Endothelial cell of umbilical vein (primary cell): ENCODE data around the gene CAMTA1. TPM values are rescaled to one million over a fixed set of nuclear protein-coding genes. Genes with fewer than 3 reads are reported as not detected.

Experiments used
- BruUV-seq: library from RNA; stranded (reverse); fragments of 400-500 nt; replicated peaks from 2 replicates; lab custom pipeline; 2021; lab: Mats Ljungman, UMichigan
- CTCF ChIA-PET: fragments of 300-600, 350-600 bp; sonication (Branson Sonifier 250); formaldehyde crosslinking; loops from one replicate; lab custom pipeline; 2021; ENCODE audit warnings: antibody characterized with exemption, inconsistent platforms; lab: Charles Lee
- POLR2A ChIA-PET: fragments of 300-600, 350-600 bp; sonication (Branson Sonifier 250); formaldehyde crosslinking; loops from one replicate; lab custom pipeline; 2021; ENCODE audit warnings: antibody characterized with exemption, inconsistent platforms; lab: Charles Lee
- DNase-seq: peaks from one replicate; pipeline ENCODE4 v3.0.0-alpha.2; 2011; ENCODE audit warnings: low read depth, low spot score
- FAIRE-seq: peaks from 2 replicates; lab custom pipeline; 2011; peaks lifted over from hg19 to GRCh38; lab: Jason Lieb, UNC
- H2AFZ ChIP-seq: 2 replicates; pipeline ENCODE4 v1.6.0; 2012; ENCODE audit warnings: low read depth, low read length, control low read depth, inconsistent platforms
- H3K27ac ChIP-seq: 2 replicates; pipeline ENCODE4 v1.5.1; 2011; ENCODE audit warnings: low read depth, mild to moderate bottlenecking, control low read depth, low read length, moderate library complexity; ENCODE audit not compliant: insufficient read depth
- H3K27me3 ChIP-seq, 2 experiments: 2 replicates each; pipeline versions ENCODE4 v1.6.0 to v1.6.1; 2011; ENCODE audit warnings: low read length in 2 of 2, mixed read lengths in 1 of 2; ENCODE audit not compliant: control insufficient read depth in 2 of 2, insufficient read depth in 2 of 2
- H3K36me3 ChIP-seq, 2 experiments: 2 replicates in 1 of 2; 3 replicates in 1 of 2; pipeline ENCODE4 v1.5.1; 2011; ENCODE audit warnings: low read length in 2 of 2, mild to moderate bottlenecking in 1 of 2, moderate library complexity in 1 of 2; ENCODE audit not compliant: control insufficient read depth in 2 of 2, insufficient read depth in 2 of 2; ENCODE audit errors: extremely low read depth in 1 of 2
- H3K4me1 ChIP-seq: 3 replicates; pipeline ENCODE4 v1.5.1; 2011; ENCODE audit warnings: mild to moderate bottlenecking, low read length; ENCODE audit not compliant: control insufficient read depth, insufficient read depth; ENCODE audit errors: extremely low read depth
- H3K4me2 ChIP-seq: 2 replicates; pipeline ENCODE4 v1.6.1; 2011; ENCODE audit warnings: low read length, control low read depth, mixed read lengths; ENCODE audit not compliant: insufficient read depth
- H3K4me3 ChIP-seq, 3 experiments: fragments of 200-600 bp in 1 of 3; sonication (generic), shearing (Covaris generic) in 1 of 3; replicated peaks in 1 of 3; 2 replicates each; pipeline ENCODE4 v1.5.1; 2011 to 2016; ENCODE audit warnings: control low read depth in 3 of 3, low read length in 3 of 3, mild to moderate bottlenecking in 2 of 3, inconsistent platforms in 1 of 3, low read depth in 1 of 3, moderate library complexity in 1 of 3; ENCODE audit not compliant: insufficient read depth in 1 of 3
- H3K79me2 ChIP-seq: 2 replicates; pipeline ENCODE4 v1.6.0; 2012; ENCODE audit warnings: low read length, inconsistent platforms; ENCODE audit not compliant: control insufficient read depth, insufficient read depth
- H3K9ac ChIP-seq: replicated peaks from 2 replicates; pipeline ENCODE3; 2011; ENCODE audit warnings: low read length, control low read depth; ENCODE audit not compliant: insufficient read depth; ENCODE audit errors: extremely low read depth
- H3K9me1 ChIP-seq: replicated peaks from 3 replicates; pipeline ENCODE4 v1.6.0; 2011; ENCODE audit warnings: mild to moderate bottlenecking, low read length; ENCODE audit not compliant: control insufficient read depth, insufficient read depth; ENCODE audit errors: extremely low read depth
- H3K9me3 ChIP-seq: replicated peaks from 2 replicates; pipeline ENCODE4 v1.5.1; 2012; ENCODE audit warnings: low read length, inconsistent platforms; ENCODE audit not compliant: control insufficient read depth, insufficient read depth
- H4K20me1 ChIP-seq: replicated peaks from 2 replicates; pipeline ENCODE3; 2011; ENCODE audit warnings: mild to moderate bottlenecking, low read length; ENCODE audit not compliant: control insufficient read depth, insufficient read depth; ENCODE audit errors: extremely low read depth
- EZH2 ChIP-seq: IDR thresholded peaks from 2 replicates; pipeline ENCODE4 v1.6.1; 2012; ENCODE audit warnings: borderline replicate concordance, low read depth, mild to moderate bottlenecking, moderate library complexity, low read length, inconsistent platforms; ENCODE audit not compliant: severe bottlenecking
- FOS ChIP-seq: IDR thresholded peaks from 2 replicates; pipeline ENCODE4 v1.6.1; 2011; ENCODE audit warnings: mild to moderate bottlenecking, low read length, moderate library complexity, borderline replicate concordance; ENCODE audit not compliant: insufficient read depth
- GATA2 ChIP-seq: IDR thresholded peaks from 2 replicates; pipeline ENCODE4 v1.7.0; 2011; ENCODE audit warnings: low read depth, mild to moderate bottlenecking, moderate library complexity, mixed read lengths, low read length; ENCODE audit not compliant: insufficient read length, insufficient read depth
- JUN ChIP-seq: IDR thresholded peaks from 2 replicates; pipeline ENCODE4 v1.6.1; 2011; ENCODE audit warnings: borderline replicate concordance, low read depth; ENCODE audit not compliant: insufficient read length, insufficient read depth
- MYC ChIP-seq: IDR thresholded peaks from one replicate; pipeline ENCODE4 v1.6.1; 2011; ENCODE audit warnings: mild to moderate bottlenecking, low read depth, low read length
- POLR2A ChIP-seq: IDR thresholded peaks from 2 replicates; pipeline ENCODE4 v1.6.1; 2012; ENCODE audit warnings: low read depth, mild to moderate bottlenecking, control low read depth, low read length
- POLR2AphosphoS5 ChIP-seq: IDR thresholded peaks from 2 replicates; pipeline ENCODE4 v1.6.1; 2012; ENCODE audit warnings: low read depth, mild to moderate bottlenecking, control low read depth, low read length, moderate library complexity; ENCODE audit not compliant: insufficient read depth
- dilution Hi-C: fragments of 300-500 bp; cut with MboI; formaldehyde crosslinking; loops from one replicate; pipeline ENCODE4 v1.15.0; 2019; ENCODE audit warnings: low sequenced_read_pairs; ENCODE audit not compliant: extremely low pct_ligation_motif_present
- intact Hi-C: fragments of 100-400 bp; cut with micrococcal nuclease; formaldehyde crosslinking; loops from one replicate; pipeline ENCODE4 v1.10.0; 2022
- polyA plus RNA-seq, 4 experiments: library from polyadenylated mRNA; depleted of rRNA in 3 of 4; stranded (reverse) in 3 of 4; unstranded in 1 of 4; fragments of >200 nt; gene quantifications; 2 replicates each; pipeline versions ENCODE4 v1.2.1 to v1.2.3, GENCODE V29; 2011 to 2012; ENCODE audit warnings: missing spikeins in 1 of 4
- total RNA-seq: library from RNA; stranded (reverse); gene quantifications from 2 replicates; pipeline ENCODE4 v1.2.3, GENCODE V29; 2021
- TF ChIP-seq, protein P1 (sequence below): IDR thresholded peaks from 2 replicates; pipeline ENCODE4 v1.6.1; 2011; ENCODE audit not compliant: insufficient read depth, insufficient read length
- TF ChIP-seq, protein P2 (sequence below), 2 donors: IDR thresholded peaks; 1 replicate in 1 of 2; 2 replicates in 1 of 2; pipeline ENCODE4 v1.5.1; 2011; ENCODE audit warnings: low read length in 2 of 2, mild to moderate bottlenecking in 2 of 2, moderate library complexity in 2 of 2, control low read depth in 1 of 2, inconsistent platforms in 1 of 2, low read depth in 1 of 2; ENCODE audit not compliant: insufficient read depth in 1 of 2; ENCODE audit errors: extremely low read depth in 1 of 2

CAMTA1 gene
- total and polyA plus RNA-seq, 2 donors (not counting 3 experiments of a cell fraction or from before 2014, with no cell fraction given): 50.8 to 92.7 TPM

DNA sequence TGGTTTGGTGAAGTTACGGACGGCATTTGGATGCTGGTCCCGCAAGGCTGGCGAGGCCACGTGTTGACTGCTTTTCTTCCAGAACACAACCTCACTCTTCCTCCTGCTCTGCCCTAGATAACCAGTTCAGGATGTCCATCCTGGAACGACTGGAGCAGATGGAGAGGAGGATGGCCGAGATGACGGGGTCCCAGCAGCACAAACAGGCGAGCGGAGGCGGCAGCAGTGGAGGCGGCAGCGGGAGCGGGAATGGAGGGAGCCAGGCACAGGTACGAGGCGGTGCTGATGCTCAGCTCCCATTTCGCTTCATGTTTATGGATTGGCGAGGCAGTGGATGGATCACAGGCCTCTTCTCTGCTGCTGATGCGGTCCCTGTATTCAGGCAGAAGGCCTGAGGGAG lies 947.1 kb downstream of the CAMTA1 start:
- no peak overlapping the region for H3K4me2 ChIP-seq
- H3K27ac ChIP-seq: no peak overlapping the region
- no peaks in the 10 kb centered on the region for H3K79me2 ChIP-seq
- no peaks in the 10 kb centered on the region for H3K36me3 ChIP-seq
- no peak overlapping the region for H3K9ac ChIP-seq
- H3K4me3 ChIP-seq: no peak overlapping the region
- H3K9me3 ChIP-seq: no peaks in the 10 kb centered on the region
- TF ChIP-seq, protein P1, sequence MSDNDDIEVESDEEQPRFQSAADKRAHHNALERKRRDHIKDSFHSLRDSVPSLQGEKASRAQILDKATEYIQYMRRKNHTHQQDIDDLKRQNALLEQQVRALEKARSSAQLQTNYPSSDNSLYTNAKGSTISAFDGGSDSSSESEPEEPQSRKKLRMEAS: no peak
- TF ChIP-seq, protein P2, sequence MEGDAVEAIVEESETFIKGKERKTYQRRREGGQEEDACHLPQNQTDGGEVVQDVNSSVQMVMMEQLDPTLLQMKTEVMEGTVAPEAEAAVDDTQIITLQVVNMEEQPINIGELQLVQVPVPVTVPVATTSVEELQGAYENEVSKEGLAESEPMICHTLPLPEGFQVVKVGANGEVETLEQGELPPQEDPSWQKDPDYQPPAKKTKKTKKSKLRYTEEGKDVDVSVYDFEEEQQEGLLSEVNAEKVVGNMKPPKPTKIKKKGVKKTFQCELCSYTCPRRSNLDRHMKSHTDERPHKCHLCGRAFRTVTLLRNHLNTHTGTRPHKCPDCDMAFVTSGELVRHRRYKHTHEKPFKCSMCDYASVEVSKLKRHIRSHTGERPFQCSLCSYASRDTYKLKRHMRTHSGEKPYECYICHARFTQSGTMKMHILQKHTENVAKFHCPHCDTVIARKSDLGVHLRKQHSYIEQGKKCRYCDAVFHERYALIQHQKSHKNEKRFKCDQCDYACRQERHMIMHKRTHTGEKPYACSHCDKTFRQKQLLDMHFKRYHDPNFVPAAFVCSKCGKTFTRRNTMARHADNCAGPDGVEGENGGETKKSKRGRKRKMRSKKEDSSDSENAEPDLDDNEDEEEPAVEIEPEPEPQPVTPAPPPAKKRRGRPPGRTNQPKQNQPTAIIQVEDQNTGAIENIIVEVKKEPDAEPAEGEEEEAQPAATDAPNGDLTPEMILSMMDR (IDR thresholded peaks at IDR 0.05; ENCODE audit: extremely low read depth in 1 of 2, insufficient read depth in 1 of 2, low read depth in 1 of 2, low read length in 2 of 2): no peak
- TF ChIP-seq MYC: no peak
- TF ChIP-seq EZH2: no peak
- TF ChIP-seq GATA2: no peak
- TF ChIP-seq POLR2A: no peak
- no peak for TF ChIP-seq FOS
- no peak for TF ChIP-seq JUN
- no peak for TF ChIP-seq POLR2AphosphoS5
- DNase-seq (no peak), FAIRE-seq (no peak)
- no peaks in the 10 kb centered on the region for H3K4me1 ChIP-seq
- ChIA-PET POLR2A (no interaction called here), CTCF (interaction anchor here (1.1 to 1.4 kb wide), 3 partner anchors 20 to 63 kb away, joined by 3 to 4 read pairs (median 4); no protein-coding TSS in a partner anchor)
- H3K27me3 ChIP-seq: no peaks in the 10 kb centered on the region
- dilution Hi-C loops (no loop called here), intact Hi-C loops (no loop called here)
- BruUV-seq: no TSS peak
- H3K9me1 ChIP-seq: no peaks in the 10 kb centered on the region
- no peak overlapping the region for H2AFZ ChIP-seq
- H4K20me1 ChIP-seq: no peaks in the 10 kb centered on the region
